G401 (cell line): ENCODE measurements around the gene TCOF1. TPM values are rescaled to one million over a fixed set of nuclear protein-coding genes. Genes with fewer than 3 reads are reported as not detected.
A peak's percentile ranks its signal among the peaks of the same experiment; 100 is the strongest.
"Not testable (repeated sequence)": the region's sequence is repeated elsewhere in the genome, so short reads cannot be mapped to it uniquely, and the experiment has no call there.

ENCODE experiments used
- DNase-seq: peaks from one replicate; pipeline ENCODE4 v3.0.0-alpha.2; 2015; ENCODE audit warnings: low spot score
- in situ Hi-C: cut with HindIII; loops from 2 replicates; pipeline ENCODE4 v1.10.0; 2016; ENCODE audit warnings: low sequenced_read_pairs, mixed read lengths
- total RNA-seq: library from RNA; depleted of rRNA; stranded (reverse); fragments of >200 nt; shearing (Covaris generic); gene quantifications from 2 replicates; pipeline ENCODE4 v1.2.3, GENCODE V29; 2014

Gene TCOF1
- total RNA-seq, 1 experiment from 2014 or later, result 94.9 TPM

DNA sequence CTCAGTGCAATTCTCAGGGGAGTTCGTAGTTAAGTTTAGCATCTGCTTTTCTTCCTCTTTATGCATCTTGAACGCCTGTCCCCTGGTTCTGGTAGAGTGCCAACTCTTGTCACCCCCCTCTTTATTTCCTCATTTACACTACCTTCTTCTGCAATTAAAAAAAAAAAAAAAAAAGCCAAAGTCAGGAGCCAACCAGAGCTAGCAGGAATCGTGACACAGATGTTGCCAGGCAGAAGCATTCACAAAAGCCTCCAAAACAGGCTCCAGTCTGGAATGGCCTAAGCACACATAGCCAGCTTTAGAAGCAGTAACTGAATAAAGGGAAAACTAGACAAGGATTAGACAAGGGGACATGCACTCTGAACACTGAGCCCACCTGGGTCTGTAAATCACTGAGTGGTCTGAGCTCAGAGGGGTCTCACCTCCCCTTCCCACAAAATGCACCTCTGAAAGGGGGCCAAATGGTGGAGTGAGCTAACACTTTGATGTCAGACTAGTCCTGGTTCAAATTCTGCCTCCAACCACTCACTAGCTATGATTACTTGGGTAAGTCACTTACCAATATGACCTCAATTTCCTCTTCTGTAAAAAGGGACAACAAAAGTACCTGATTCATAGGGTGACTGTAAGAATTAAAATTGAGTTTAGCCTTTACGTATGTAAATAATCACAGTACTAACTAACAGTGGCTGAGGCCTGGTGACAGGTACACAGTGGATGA lies 53.2 kb downstream of the TCOF1 start:
- in situ Hi-C loops, result no loop called here
- DNase-seq, result peak; percentile 87

GRCh38 chr5:150411245-150411979 lies 53.9 kb downstream of the TCOF1 start:
- in situ Hi-C loops, result no loop called here
- peak; percentile 42 for DNase-seq

DNA sequence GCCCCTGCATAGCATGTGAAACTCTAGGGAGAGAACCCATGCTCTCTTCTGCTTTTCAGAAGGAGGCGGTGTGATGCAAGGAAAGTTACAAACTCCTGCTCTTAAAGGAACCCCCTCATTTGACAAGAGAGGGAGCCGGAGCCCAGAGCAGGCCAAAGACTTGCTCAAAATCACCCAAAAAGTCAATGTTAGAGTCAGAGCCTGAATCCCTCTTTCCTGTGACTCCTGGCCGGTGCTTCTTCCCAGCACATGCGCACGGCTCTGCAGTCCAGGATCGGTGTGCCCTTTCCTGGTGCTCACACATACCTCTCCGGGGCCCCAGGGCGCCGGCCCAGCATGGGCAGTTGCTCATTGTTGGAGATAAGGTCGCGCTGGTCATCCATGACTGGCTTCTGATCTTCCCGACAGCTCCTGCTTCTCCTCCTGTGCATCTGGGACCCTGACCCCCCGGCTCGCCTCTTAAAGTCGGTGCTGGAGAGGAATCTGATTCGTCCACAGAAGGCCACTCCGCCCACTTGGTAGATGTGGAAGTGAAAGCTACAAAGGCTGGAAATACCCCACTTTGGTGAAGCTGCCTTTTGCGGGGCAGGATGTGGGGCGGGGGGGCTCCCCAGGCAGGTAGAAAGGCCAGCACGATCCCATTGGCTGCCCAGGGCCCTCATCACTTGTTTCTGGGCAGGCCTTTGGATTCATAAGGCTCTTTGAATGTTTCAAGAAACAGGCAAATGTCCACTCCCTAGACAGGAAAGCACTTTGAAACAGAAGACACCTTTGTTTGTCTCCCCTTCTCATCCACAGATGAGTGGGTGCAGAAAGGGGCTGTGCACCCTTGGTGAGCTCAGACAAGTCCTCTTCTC lies 55.0 kb downstream of the TCOF1 start, which contains the start of gene CD74:
Gene CD74, minus strand, starts transcription at position 592 of the 857 bp plus-strand sequence. Its CDS starts 161 bp downstream, at position 431.
- in situ Hi-C loops, result no loop called here
- peak; percentile 58 for DNase-seq

DNA sequence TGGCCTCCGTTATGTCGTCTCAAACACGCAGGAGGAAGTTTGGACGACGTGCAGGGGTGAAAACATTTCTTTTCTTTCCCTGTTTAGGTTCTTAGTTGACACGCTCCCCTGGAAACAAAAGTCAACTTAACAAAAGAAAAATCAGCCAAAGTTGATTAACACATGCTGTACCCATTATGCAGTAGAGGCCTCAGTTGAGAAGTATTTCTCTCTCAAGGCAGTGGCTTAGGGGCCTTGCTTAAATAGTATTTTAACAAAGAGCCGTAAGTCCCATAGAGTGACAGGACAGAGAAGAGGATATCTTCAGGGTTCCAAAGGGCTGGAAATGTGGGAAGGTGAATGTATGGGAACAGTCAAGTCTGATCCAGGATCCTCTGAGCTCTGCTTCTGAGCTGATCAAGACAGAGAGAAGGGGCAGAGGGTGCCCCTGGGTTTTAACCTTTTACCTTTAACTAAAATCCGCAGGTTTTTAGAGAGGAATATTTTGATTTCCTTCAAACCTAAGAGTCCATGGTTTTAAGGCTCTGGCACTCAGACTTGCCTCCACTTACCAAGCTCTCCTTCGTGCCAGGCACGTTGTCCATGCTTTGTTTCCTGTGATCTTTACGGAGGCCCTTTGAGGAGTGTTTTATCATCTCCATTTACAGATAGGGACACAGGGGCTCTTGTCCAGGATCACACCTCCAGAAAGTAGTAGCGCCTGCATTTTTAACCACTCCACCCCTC lies 55.8 kb downstream of the TCOF1 start:
- in situ Hi-C loops, result no loop called here
- DNase-seq, result no peak

DNA sequence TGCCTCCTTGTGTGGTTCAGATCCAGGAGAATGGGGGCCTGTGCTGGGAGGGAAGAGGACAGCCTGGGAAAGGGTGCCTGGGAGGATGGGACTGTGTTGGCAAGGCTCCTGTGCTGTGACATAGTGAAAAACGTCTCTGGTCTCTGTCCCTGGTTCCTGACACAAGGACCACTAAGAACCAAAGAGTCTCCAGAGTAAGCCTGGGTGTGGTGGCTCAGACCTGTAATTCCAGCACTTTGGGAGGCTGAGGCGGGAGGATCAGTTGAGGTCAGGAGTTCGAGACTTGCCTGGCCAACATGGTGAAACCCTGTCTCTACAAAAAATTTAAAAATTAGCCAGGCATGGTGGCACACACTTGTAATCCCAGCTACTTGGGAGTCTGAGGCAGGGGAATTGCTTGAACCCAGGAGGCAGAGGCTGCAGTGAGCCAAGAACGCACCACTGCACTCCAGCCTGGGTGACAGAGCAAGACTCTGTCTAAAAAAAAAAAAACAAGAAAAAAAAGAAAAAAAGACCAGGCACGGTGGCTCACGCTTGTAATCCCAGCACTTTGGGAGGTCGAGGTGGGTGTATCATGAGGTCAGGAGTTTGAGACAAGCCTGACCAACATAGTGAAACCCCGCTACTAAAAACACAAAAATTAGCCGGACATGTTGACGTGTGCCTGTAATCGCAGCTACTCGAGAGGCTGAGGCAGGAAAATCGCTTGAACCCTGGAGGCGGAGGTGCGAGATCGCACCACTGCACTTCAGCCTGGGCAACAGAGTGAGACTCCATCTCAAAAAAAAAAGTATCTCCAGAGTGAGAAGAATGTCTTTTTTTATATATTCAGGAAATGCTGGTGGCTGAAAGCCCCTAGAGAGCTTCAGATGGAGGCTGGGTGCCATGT lies 56.6 kb downstream of the TCOF1 start:
- in situ Hi-C loops, DNase-seq: not testable (repeated sequence)

DNA sequence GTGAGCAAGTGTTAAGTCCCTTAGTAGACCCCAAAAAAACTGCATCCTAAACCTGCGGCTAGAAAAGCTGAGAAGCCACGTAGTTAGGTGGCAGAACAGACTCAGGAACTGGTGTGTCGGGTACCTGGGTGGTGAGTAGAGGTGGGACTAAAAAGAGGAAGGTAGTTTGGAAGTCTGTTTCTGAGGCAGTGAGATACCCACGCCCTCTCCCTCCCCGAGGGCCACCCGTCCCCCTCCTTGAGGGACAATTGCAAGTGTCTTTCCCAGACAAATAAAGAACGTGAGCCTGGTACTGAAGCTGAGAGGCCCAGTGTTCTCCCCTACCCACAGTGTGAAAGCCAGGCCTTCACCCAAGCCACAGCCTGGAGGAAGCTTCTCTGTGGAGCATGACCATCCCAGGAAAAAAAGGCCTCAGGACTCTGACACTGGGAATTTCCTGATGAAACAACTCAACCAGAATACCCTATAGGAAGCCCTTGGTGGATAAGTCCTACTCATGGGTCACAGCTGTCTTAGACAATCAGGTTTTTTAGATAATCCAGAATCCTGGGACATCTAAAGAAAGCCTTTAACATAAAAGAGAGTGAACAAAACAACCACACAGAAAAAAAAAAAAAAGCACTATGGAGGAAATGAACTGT lies 62.3 kb downstream of the TCOF1 start:
- no peak for DNase-seq
- in situ Hi-C loops, result no loop called here

DNA sequence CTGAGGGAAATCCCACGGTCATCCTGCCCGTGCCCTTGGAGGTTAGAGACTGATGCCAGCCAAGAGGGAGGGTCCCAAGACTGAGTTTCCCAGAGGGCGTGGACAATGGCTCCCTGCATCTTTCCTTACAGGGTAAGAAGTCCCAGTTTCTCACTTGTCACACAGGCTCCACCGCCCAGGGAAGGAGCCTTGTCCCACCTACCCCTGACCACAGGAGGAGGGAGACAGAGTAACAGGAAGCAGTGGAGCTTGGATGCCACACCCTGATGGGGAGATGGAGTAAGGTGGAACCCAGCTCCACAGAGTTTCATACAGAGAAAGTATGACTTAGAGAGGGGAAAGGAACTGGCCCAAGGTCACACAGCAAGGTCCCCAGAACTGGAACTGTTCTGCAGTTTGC lies 64.6 kb downstream of the TCOF1 start:
- DNase-seq, result no peak

DNA sequence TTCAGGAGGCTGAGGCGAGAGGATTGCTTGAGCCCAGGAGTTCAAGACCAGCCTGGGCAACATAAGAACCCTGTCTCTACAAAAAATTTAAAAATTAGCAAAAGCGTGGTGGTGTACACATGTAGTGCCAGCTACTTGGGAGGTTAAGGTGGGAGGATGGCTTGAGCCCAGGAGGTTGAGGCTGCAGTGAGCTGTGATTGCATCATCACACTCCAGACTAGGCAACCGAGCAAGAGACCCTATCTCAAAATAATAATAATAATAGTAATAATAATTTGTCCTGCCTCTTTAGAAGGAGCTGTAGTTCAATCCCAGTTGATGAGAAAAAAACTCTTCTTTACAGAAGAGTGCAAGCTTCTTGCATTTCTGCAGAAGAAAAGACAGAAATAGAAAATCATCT lies 65.3 kb downstream of the TCOF1 start:
- DNase-seq, result no peak
- in situ Hi-C loops, result no loop called here

More for the DNA sequence above, 64.6 kb downstream of the TCOF1 start:
- in situ Hi-C loops, result no loop called here

- DNase-seq, in situ Hi-C loops: not testable (repeated sequence)
These were observed 68.7 kb downstream of the TCOF1 start for GRCh38 chr5:150426165-150426564.

- in situ Hi-C loops, result no loop called here
- peak; percentile 49 for DNase-seq
These were observed 70.8 kb downstream of the TCOF1 start for GRCh38 chr5:150428106-150428876.

DNA sequence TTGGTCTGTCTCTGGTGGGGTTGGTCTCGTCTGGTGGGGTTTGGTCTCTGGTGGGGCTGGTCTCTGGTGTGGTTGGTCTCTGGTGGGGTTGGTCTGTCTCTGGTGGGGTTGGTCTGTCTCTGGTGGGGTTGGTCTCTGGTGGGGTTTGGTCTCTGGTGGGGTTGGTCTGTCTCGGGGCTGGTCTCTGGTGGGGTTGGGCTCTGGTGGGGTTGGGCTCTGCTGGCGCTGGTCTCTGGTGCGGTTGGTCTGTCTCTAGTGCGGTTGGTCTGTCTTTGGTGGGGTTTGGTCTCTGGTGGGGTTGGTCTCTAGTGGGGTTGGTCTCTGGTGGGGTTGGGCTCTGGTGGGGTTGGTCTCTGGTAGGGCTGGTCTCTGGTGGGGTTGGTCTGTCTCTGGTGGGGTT lies 71.5 kb downstream of the TCOF1 start:
- in situ Hi-C loops, result no loop called here
- DNase-seq, result no peak

- in situ Hi-C loops, result no loop called here
- DNase-seq, result no peak
These were observed 71.9 kb downstream of the TCOF1 start for GRCh38 chr5:150429410-150429873.

DNA sequence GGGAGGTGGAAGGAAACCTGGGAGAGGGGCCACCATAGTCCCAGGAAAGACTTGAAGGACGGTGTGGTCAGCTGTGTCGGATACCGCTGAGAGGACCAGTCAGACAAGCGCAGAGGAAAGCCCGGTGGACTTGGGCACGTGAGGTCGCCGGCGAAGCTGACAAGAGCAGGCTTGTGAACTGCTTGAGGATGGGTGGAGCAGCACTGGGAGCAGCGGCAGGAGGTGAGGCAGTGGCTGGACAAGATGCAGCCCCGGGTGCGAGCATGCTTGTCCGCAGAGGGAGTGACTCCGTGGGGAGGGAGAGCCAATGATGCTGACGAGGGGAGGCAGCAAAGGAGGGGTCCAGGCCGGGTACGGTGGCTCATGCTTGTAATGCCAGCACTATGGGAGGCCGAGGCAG lies 73.6 kb downstream of the TCOF1 start:
- in situ Hi-C loops, result no loop called here
- no peak for DNase-seq

DNA sequence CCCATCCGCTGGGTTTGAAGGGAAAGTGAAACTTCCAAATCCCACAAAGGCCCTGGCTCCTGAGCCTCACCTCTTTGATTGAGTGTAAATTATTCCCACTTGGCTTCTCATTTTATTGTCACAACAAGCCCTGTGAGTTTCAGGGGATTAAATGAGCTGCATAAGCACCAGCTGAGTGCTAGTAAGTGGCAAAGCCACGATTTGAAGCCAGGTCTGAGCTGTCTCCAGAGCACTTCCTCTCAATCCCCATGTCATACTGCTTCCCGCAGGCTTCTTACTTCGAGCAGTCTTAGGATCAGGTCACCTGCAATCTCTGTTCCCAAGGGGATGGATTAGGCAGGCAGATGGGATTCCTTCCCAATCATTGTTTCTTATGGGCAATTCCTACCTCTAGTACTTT lies 74.1 kb downstream of the TCOF1 start:
- in situ Hi-C loops, result no loop called here
- no peak for DNase-seq

DNA sequence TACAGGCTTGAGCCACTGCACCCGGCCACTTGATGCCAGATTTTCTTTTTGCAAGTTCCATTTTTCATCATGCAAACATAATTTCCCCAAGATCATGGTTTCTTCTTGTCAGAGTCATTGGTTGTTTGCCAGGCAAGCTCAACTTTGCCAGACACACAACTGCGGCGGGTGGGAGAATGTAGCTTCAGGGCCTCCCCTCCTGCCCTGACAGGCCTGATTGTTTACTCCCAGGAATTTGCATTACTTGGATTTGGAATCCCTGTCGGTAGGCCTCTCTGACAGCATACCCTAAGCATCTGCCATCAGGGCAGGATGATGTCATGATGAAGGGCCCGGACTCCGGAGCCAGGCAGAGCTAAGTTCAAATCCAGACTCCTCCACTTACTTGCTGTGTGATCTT lies 77.0 kb downstream of the TCOF1 start:
- in situ Hi-C loops, result no loop called here
- no peak for DNase-seq

DNA sequence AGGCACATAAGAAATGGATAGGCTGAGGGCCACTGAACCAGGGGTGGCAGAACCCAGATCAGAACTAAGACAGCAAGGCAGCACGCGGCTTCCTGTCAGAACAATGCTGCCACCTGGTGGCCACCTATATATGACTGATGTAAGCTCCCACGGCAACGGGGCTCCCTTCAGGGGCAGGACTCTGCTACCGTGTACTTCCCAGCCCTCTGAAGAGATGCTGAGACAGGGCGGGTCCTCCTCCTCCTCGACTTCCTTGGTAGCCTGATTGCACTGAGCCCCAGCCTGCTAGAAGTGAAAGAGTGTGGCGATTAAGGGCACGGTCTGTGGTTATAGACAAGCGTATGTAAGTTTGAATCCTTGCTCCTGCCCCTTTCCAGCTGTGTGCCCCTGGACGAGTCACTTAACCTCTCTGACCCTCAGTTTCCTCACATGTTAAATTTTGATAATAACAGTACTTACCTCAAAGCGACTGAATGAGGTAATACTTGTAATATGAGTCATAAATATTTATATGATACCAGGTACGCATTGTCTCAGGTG lies 78.7 kb downstream of the TCOF1 start:
- DNase-seq, result peak; percentile 91

More for the DNA sequence above, 78.7 kb downstream of the TCOF1 start:
- in situ Hi-C loops, result no loop called here
